NCI-H526 (cell line): ENCODE results near the gene GSAP.

ENCODE experiments used
- DNase-seq, 2 experiments: peaks; one replicate each; lab custom pipeline; 2025; lab: John Stamatoyannopoulos, UW

Gene GSAP

GRCh38 chr7:77434570-77435275 lies 18.6 kb upstream of the GSAP start:
- no peak for DNase-seq

GRCh38 chr7:77433901-77434300 lies 17.8 kb upstream of the GSAP start:
- no peak for DNase-seq

- no peak for DNase-seq
These were observed 14.8 kb upstream of the GSAP start for GRCh38 chr7:77430927-77431326.

GRCh38 chr7:77428777-77429231 lies 12.7 kb upstream of the GSAP start:
- no peak for DNase-seq

- no peak for DNase-seq
These were observed 12.0 kb upstream of the GSAP start for GRCh38 chr7:77427996-77428603.

GRCh38 chr7:77426521-77427051 lies 10.4 kb upstream of the GSAP start:
- no peak for DNase-seq

GRCh38 chr7:77426052-77426404 lies 9.9 kb upstream of the GSAP start:
- DNase-seq: no peak

- peak in 1 of 2 experiments; percentile 9 for DNase-seq
These were observed 9.2 kb upstream of the GSAP start for GRCh38 chr7:77425101-77426051.

- DNase-seq: no peak
These were observed 6.4 kb upstream of the GSAP start for GRCh38 chr7:77422500-77422899.

GRCh38 chr7:77420986-77421672 lies 5.0 kb upstream of the GSAP start:
- no peak for DNase-seq

GRCh38 chr7:77420438-77420837 lies 4.3 kb upstream of the GSAP start:
- no peak for DNase-seq

GRCh38 chr7:77419102-77419501 lies 3.0 kb upstream of the GSAP start:
- no peak for DNase-seq

- no peak for DNase-seq
These were observed 1.7 kb upstream of the GSAP start for GRCh38 chr7:77417801-77418200.

GRCh38 chr7:77416621-77417371 lies 647 bp upstream of the GSAP start:
- no peak for DNase-seq

GRCh38 chr7:77415476-77415822 lies 700 bp downstream of the GSAP start:
- DNase-seq: peak; percentile 7 to 71

- no peak for DNase-seq
These were observed 2.2 kb downstream of the GSAP start for GRCh38 chr7:77413861-77414424.

GRCh38 chr7:77413128-77413527 lies 3.0 kb downstream of the GSAP start:
- DNase-seq: no peak

- no peak for DNase-seq
These were observed 6.2 kb downstream of the GSAP start for GRCh38 chr7:77409739-77410547.

- DNase-seq: no peak
These were observed 7.0 kb downstream of the GSAP start for GRCh38 chr7:77409005-77409738.
